ENCODE results near the gene MATR3.
"Not testable (repeated sequence)": the region's sequence is repeated elsewhere in the genome, so short reads cannot be mapped to it uniquely, and the experiment has no call there.

MATR3 gene, protein sequence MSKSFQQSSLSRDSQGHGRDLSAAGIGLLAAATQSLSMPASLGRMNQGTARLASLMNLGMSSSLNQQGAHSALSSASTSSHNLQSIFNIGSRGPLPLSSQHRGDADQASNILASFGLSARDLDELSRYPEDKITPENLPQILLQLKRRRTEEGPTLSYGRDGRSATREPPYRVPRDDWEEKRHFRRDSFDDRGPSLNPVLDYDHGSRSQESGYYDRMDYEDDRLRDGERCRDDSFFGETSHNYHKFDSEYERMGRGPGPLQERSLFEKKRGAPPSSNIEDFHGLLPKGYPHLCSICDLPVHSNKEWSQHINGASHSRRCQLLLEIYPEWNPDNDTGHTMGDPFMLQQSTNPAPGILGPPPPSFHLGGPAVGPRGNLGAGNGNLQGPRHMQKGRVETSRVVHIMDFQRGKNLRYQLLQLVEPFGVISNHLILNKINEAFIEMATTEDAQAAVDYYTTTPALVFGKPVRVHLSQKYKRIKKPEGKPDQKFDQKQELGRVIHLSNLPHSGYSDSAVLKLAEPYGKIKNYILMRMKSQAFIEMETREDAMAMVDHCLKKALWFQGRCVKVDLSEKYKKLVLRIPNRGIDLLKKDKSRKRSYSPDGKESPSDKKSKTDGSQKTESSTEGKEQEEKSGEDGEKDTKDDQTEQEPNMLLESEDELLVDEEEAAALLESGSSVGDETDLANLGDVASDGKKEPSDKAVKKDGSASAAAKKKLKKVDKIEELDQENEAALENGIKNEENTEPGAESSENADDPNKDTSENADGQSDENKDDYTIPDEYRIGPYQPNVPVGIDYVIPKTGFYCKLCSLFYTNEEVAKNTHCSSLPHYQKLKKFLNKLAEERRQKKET

DNA sequence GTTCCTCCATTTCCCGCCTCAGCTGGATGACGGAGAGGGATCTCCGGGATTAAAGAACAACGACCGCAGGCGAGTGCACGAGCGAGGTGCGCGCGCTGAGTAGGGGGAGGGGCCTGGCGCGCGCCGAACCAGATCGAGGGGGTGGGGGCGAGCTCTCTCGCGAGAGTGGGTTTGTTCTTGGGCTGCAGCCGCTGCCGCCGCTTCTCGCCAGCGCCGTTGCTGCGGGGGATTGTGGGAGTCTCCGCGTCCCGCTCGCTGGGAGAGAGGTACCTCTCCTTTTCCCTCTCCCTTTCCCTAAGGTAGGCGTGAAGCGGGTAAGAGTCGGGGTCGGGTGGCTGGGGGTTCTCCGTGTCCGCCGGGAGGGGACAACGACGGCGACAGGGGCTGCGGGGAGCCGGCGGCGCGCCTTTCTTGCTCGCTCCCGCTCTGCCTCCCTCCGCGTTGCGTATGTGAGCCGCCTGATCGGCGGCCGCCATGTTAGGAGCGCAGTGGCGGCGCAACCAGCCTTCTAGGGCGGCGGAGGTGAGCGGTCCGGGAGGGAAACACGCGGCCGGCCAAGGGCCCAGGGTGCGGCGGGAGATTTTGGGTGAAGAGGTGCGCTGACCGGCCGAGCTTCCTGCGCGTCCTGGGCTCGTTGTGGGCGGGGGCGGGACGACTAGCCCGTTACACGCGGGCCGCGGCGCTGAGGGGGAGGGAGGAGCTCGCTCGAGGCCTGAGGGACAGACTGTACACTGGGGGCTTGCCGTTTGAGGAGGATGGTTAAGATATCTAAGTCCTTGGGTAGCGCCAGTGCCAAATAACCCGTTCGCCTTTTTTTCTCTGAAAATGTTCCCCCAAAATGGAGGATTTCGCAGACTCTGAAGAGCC, at the start of gene MATR3:
Gene MATR3 (plus strand): TSS at position 234 of the 867 bp plus-strand sequence. CDS start 13,676 bp downstream, outside the sequence.
- DNase-seq, result peak; percentile 68

- DNase-seq, result no peak
Measured at GRCh38 chr5:139245637-139246339, 47.8 kb upstream of the MATR3 start.

DNA sequence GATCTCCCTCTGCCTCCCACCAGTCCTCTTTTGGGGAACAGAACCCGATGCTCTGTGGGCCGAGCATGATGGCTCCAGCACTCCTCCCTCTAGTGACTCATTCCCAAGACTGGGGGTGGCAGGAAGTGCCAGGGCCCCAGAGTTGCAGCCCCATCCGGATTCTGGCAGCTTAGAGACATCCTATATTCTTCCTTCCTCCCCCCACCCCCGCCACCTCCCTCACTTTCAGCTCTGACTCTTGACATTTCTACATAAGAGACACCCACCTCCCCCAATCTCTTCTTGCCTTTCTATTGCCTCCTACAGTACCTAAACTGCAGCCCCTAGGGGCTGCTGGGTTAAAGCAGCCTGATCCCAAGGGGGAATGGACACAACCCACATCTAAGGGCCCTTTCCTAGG, 47.1 kb upstream of the MATR3 start:
- DNase-seq, result no peak

DNA sequence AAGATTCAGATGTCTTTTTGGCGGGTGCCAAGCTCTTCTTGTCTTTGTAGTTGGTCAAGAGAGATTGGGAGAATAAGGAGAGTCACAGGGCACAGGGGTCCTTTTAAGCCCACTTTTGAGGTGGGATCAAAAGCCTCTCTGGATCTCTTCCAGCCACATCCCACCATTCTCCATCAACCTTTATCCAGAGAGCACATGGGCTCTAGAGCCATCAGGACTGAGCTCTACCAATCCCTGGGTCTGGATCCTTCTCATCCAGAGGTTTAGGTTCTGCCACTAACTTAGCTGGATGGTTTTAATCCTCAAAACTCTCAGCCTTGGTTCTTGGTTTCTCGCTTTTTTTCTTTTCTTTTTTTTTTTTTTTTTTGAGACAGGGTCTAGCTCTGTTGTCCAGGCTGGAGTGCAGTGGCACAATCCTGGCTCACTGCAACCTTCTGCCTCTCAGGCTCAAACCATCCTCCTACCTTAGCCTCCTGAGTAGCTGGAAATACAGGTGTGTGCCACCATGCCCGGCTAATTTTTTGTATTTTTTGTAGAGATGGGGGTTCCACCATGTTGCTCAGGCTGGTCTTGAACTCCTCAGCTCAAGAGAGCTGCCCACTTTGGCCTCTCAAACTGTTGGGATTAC, 44.6 kb upstream of the MATR3 start:
- no peak for DNase-seq

DNA sequence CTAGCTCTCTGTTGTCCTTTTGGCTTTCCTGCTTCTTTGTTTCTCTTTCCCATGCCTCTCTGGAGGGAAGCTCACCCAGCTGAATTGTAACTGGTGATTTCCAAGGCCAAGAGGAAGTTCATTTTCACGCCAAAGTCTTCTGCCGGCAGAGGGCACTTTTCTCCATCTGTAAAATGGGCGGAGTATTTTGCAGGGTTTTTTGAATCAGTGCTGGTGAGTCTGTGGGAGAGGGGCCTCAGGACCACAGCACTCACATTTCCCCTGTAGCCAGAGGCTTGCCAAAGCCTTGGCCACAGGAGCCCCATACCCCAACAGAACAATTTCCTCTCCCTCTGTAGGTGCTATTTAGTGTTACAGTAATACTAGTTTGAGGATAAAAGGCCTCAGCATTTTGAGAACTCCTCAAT, 42.3 kb upstream of the MATR3 start:
- no peak for DNase-seq

DNA sequence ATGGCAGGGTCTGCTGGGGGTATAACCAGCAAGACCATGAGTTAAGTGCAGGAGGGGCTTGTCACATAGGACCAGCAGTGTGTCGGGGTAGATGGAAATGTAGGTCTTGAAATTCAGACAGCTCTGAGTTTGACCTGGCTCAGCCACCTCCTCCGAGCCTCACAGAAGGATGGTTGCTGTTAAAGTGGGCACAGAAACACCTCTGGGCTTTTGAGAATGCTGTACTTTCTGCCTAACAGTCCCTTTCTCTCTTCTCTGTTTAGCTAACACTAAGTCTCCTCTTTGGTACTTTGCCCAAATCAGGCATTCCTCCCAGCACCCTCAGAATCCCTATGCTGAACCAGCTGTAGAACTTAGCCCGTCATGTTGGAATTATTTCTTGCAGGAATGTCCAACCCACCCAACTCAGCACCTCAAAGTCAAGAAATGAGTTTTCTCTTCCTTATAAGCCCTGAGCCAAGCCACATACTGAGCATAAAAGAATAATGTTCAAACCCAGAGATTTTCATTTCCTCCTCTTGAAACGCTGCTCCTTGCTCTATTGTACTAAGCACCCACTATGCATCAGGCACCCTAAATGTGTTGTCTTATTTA, 41.7 kb upstream of the MATR3 start:
- no peak for DNase-seq

GRCh38 chr5:139253115-139253514, 40.4 kb upstream of the MATR3 start:
- DNase-seq, result no peak

- no peak for DNase-seq
Measured at GRCh38 chr5:139256820-139257219, 36.7 kb upstream of the MATR3 start.

DNA sequence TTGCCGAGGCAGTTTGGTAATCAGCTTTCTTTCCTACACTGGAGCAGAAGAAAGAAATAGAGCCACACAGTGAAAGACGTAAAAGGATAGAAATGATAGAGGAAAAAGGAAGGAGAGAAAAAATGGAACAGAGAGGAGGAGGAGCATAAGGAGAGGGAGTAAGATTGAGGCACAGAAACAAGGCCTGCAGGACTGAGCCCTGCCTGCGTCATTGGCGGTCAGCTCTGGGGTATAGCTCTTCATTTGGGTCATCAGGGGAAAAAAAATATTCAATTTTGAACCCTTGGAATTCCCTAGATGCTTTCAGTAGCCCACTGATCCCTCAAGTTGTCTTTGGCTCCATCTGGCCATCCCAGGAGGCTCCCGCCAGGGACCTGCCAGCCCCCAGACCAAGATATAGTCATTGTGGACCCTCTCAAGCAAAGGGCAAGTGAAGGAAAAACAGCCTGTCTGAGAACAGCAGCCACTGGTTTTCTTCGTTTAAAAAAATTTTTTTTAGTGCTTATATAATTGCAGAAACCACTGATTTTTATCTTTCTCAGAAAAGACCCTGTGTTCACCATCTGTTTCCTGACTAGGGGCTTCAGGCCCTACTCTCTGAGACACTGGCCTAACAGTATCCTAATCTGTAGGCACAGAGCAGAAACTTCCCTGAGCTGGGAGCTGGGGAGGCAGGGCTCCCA, 31.3 kb upstream of the MATR3 start:
- DNase-seq, result no peak

GRCh38 chr5:139262742-139263445, 30.6 kb upstream of the MATR3 start:
- no peak for DNase-seq

- no peak for DNase-seq
Measured at GRCh38 chr5:139263536-139263935, 30.0 kb upstream of the MATR3 start.

DNA sequence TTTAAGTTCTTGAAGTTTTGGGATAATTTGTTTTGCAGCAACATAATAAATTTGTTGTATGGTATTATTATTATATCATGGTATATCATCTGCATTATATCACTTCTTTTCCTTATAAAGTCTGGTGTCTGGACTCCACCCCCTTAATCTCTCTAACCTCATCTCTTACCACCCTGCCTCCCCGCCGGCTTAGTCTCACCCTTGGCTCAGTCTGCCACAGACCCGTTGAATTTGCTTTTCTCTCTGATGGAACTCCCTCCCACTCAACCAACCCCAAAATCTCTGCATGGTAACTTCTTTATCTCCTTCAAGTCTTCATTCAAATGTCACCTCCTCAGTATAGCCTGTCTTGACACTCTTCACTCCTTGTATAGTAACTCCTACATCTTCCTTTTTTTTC, 29.6 kb upstream of the MATR3 start:
- no peak for DNase-seq

DNA sequence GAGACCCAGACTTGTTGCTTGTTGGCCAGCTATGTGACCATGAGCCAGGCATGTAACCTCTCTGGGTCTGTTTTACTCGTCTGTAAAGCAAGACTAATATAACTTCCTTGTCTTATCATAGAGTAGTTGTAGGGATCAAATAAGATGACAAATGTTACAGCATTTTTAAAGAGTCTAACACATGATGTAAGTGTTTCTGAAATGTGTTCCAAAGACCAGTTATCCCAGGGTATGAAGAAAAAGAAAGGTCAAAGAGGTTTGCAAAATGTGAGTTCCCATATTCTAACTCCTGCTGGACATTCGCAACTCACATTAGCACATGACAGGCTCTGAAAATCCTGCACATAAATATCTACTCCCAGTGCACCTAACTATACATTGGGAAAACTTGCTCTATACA, 28.5 kb upstream of the MATR3 start:
- no peak for DNase-seq

DNA sequence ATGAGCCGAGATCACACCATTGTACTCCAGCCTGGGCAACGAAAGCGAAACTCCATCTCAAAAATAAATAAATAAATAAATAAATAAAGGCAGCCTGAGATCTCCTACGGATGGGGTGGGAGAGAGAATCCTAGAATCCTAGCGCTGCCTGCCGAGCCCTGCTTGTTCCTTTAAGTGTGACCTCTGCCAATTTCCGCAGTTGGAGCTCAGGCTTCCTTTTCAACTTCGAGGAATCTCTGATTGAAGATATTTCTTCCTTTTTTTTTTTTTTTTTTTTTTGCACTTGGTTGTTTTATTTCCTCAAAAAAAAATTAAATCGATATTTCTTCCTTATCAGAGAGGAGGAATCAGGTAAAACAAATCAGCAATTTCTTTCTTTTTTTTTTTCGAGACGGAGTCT, 27.3 kb upstream of the MATR3 start:
- DNase-seq, result no peak

DNA sequence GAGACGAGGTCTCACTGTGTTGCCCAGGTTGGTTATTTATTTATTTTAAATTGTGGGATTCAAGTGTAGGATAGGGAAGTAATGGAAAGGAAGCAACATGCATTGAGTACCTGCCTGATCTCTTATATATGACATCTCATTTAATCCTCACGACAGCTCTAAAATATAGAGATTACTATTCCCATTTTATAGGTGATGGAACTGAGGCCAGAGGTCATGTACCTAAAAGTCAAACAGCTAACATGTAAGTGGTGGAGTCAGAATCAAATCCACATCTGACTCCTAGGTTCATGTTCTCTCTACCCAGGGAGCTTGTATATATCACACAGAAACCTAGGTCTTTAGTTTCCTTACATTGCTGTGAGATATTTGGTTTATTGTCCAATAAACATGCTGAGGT, 26.1 kb upstream of the MATR3 start:
- DNase-seq, result no peak

GRCh38 chr5:139268364-139269202, 25.0 kb upstream of the MATR3 start:
- no peak for DNase-seq

- not testable (repeated sequence) for DNase-seq
Measured at GRCh38 chr5:139270718-139271117, 22.8 kb upstream of the MATR3 start.

DNA sequence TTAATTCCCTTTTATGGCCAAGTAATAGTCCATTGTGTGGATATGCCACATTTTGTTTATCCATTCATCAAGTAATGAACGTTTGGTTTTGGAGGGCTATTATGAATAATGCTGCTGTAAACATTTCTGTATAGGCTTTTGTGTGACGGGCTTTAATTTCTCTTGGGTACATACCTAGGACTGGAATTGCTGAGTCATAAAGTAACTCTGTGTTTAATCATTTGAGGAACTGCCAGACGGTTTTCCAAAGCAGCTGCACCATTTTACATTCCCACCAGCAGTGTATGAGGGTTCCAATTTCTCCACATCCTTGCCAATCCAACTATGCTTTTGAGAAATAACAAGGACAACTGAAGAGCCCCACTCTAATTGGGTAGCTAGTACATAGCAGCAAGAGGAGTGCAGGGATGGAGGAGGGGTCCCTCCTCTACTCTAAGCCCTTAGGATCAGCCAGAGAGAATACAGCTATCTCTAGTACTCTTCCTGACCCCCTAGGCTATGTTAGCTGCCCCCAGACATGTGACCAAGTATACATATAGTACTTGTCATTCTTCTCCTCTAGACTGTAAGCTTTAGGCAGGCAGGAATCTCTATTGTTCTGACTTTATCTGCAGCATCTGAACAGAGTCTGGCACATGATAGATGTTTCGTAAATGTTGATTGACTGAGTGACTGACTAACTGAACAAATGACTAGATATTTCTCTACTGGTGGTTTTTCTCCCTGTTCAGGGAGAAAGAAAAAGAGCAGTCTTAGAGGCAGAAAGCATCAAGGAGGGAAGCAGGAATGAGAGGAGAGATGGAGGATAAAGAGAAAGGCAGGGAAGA, 22.1 kb upstream of the MATR3 start:
- no peak for DNase-seq

Data from NCI-H2081 treated with DMSO at 0.1 percent for 48 hours (cell line).